IgD-negative memory B cell (primary cell): ENCODE results near the gene EVL. TPM values are rescaled to one million over a fixed set of nuclear protein-coding genes. Genes with fewer than 3 reads are reported as not detected.

Experiments used
- H3K27ac Mint-ChIP-seq, 3 donors: one replicate each; pipeline ENCODE4 v1.8.0; 2020 to 2022; ENCODE audit warnings: mild to moderate bottlenecking in 3 of 3, mixed read lengths in 3 of 3, moderate library complexity in 1 of 3
- H3K27me3 Mint-ChIP-seq: one replicate; pipeline ENCODE4 v1.8.0; 2021; ENCODE audit warnings: mixed read lengths
- H3K36me3 Mint-ChIP-seq: one replicate; pipeline ENCODE4 v1.8.0; 2020; ENCODE audit warnings: mild to moderate bottlenecking, mixed read lengths
- H3K4me1 Mint-ChIP-seq, 3 donors: one replicate each; pipeline ENCODE4 v1.8.0; 2020 to 2022; ENCODE audit warnings: mixed read lengths in 3 of 3, mild to moderate bottlenecking in 1 of 3
- H3K4me3 Mint-ChIP-seq, 4 donors: one replicate each; pipeline ENCODE4 v1.8.0; 2020 to 2022; ENCODE audit warnings: mild to moderate bottlenecking in 4 of 4, mixed read lengths in 4 of 4, moderate library complexity in 3 of 4
- H3K9me3 Mint-ChIP-seq, 3 donors: one replicate each; pipeline ENCODE4 v1.8.0; 2020 to 2021; ENCODE audit warnings: mixed read lengths in 3 of 3, mild to moderate bottlenecking in 1 of 3
- polyA plus RNA-seq: library from polyadenylated mRNA; unstranded; fragments of 300-500 nt; fragmentation: Illumina TruSeq; gene quantifications from one replicate; pipeline ENCODE4 v1.2.3, GENCODE V29; 2021

EVL gene
- polyA plus RNA-seq, 1 donor from 2014 or later, result 73.3 TPM

GRCh38 chr14:100100032-100100703, 34.9 kb downstream of the EVL start:
- H3K27ac Mint-ChIP-seq, result peak overlapping the region; percentile 16 to 82 (median 39)
- no peaks in the 10 kb centered on the region for H3K9me3 Mint-ChIP-seq
- H3K4me3 Mint-ChIP-seq, result no peak overlapping the region
- H3K36me3 Mint-ChIP-seq, result no peaks in the 10 kb centered on the region
- peaks cover 23 to 38% (median 36%) of the 10 kb centered on the region in 3 donors for H3K4me1 Mint-ChIP-seq
- no peaks in the 10 kb centered on the region for H3K27me3 Mint-ChIP-seq

GRCh38 chr14:100102156-100102785, 37.0 kb downstream of the EVL start:
- Mint-ChIP-seq H3K36me3 (peaks cover 3% of the 10 kb centered on the region), H3K27ac (peak overlapping the region in 1 of 3 donors; percentile 88), H3K9me3 (no peaks in the 10 kb centered on the region), H3K27me3 (no peaks in the 10 kb centered on the region), H3K4me1 (peaks cover 20 to 49% (median 36%) of the 10 kb centered on the region in 3 donors), H3K4me3 (no peak overlapping the region)

GRCh38 chr14:100103250-100104005, 38.2 kb downstream of the EVL start:
- Mint-ChIP-seq H3K4me3 (peak overlapping the region in 2 of 4 donors; percentile 86 to 90), H3K4me1 (peaks cover 28 to 57% (median 43%) of the 10 kb centered on the region in 3 donors), H3K9me3 (no peaks in the 10 kb centered on the region), H3K36me3 (peaks cover 5% of the 10 kb centered on the region), H3K27ac (peak overlapping the region; percentile 13 to 87 (median 87)), H3K27me3 (no peaks in the 10 kb centered on the region)

- Mint-ChIP-seq H3K9me3 (no peaks in the 10 kb centered on the region), H3K27me3 (no peaks in the 10 kb centered on the region), H3K27ac (peak overlapping the region; percentile 13 to 87 (median 87)), H3K36me3 (peaks cover 5% of the 10 kb centered on the region), H3K4me1 (peaks cover 31 to 61% (median 45%) of the 10 kb centered on the region in 3 donors), H3K4me3 (peak overlapping the region in 2 of 4 donors; percentile 86 to 90)
Measured at GRCh38 chr14:100104006-100104352, 38.8 kb downstream of the EVL start.

- H3K4me3 Mint-ChIP-seq, result peak overlapping the region in 1 of 4 donors; percentile 90
- H3K36me3 Mint-ChIP-seq, result peaks cover 5% of the 10 kb centered on the region
- peaks cover 31 to 62% (median 45%) of the 10 kb centered on the region in 3 donors for H3K4me1 Mint-ChIP-seq
- no peaks in the 10 kb centered on the region for H3K9me3 Mint-ChIP-seq
- H3K27ac Mint-ChIP-seq, result peak overlapping the region; percentile 13 to 87 (median 87)
- H3K27me3 Mint-ChIP-seq, result no peaks in the 10 kb centered on the region
Measured at GRCh38 chr14:100104523-100105300, 39.5 kb downstream of the EVL start.

- Mint-ChIP-seq H3K9me3 (no peaks in the 10 kb centered on the region), H3K27me3 (no peaks in the 10 kb centered on the region), H3K4me3 (no peak overlapping the region), H3K36me3 (peaks cover 5% of the 10 kb centered on the region), H3K27ac (peak overlapping the region in 1 of 3 donors; percentile 69), H3K4me1 (peaks cover 31 to 57% (median 41%) of the 10 kb centered on the region in 3 donors)
Measured at GRCh38 chr14:100105357-100106169, 40.3 kb downstream of the EVL start.

GRCh38 chr14:100106250-100107112, 41.3 kb downstream of the EVL start:
- Mint-ChIP-seq H3K9me3 (no peaks in the 10 kb centered on the region), H3K27ac (peak overlapping the region in 2 of 3 donors; percentile 63 to 69), H3K36me3 (peaks cover 5% of the 10 kb centered on the region), H3K27me3 (no peaks in the 10 kb centered on the region), H3K4me3 (no peak overlapping the region), H3K4me1 (peaks cover 31 to 55% (median 41%) of the 10 kb centered on the region in 3 donors)

GRCh38 chr14:100107236-100107635, 42.0 kb downstream of the EVL start:
- Mint-ChIP-seq H3K27ac (peak overlapping the region; percentile 33 to 69 (median 63)), H3K4me3 (peak overlapping the region in 1 of 4 donors; percentile 47), H3K4me1 (peaks cover 26 to 53% (median 39%) of the 10 kb centered on the region in 3 donors), H3K9me3 (no peaks in the 10 kb centered on the region), H3K27me3 (no peaks in the 10 kb centered on the region), H3K36me3 (peaks cover 5% of the 10 kb centered on the region)

GRCh38 chr14:100108042-100108825, 43.0 kb downstream of the EVL start:
- no peaks in the 10 kb centered on the region for H3K27me3 Mint-ChIP-seq
- peaks cover 5% of the 10 kb centered on the region for H3K36me3 Mint-ChIP-seq
- H3K4me3 Mint-ChIP-seq, result peak overlapping the region in 2 of 4 donors; percentile 63 to 72
- H3K27ac Mint-ChIP-seq, result peak overlapping the region; percentile 33 to 89 (median 83)
- H3K4me1 Mint-ChIP-seq, result peaks cover 29 to 51% (median 39%) of the 10 kb centered on the region in 3 donors
- no peaks in the 10 kb centered on the region for H3K9me3 Mint-ChIP-seq

GRCh38 chr14:100108840-100109593, 43.8 kb downstream of the EVL start:
- H3K27ac Mint-ChIP-seq, result peak overlapping the region; percentile 23 to 83 (median 33)
- peaks cover 5% of the 10 kb centered on the region for H3K36me3 Mint-ChIP-seq
- H3K9me3 Mint-ChIP-seq, result no peaks in the 10 kb centered on the region
- H3K27me3 Mint-ChIP-seq, result no peaks in the 10 kb centered on the region
- peak overlapping the region in 1 of 4 donors; percentile 63 for H3K4me3 Mint-ChIP-seq
- peaks cover 21 to 45% (median 31%) of the 10 kb centered on the region in 3 donors for H3K4me1 Mint-ChIP-seq

- H3K4me1 Mint-ChIP-seq, result peaks cover 17 to 41% (median 26%) of the 10 kb centered on the region in 3 donors
- no peaks in the 10 kb centered on the region for H3K9me3 Mint-ChIP-seq
- H3K4me3 Mint-ChIP-seq, result no peak overlapping the region
- H3K27me3 Mint-ChIP-seq, result no peaks in the 10 kb centered on the region
- H3K36me3 Mint-ChIP-seq, result peaks cover 5% of the 10 kb centered on the region
- peak overlapping the region in 1 of 3 donors; percentile 23 for H3K27ac Mint-ChIP-seq
Measured at GRCh38 chr14:100109594-100109955, 44.4 kb downstream of the EVL start.

GRCh38 chr14:100110816-100111215, 45.6 kb downstream of the EVL start:
- H3K4me1 Mint-ChIP-seq, result peaks cover 17 to 36% (median 26%) of the 10 kb centered on the region in 3 donors
- no peak overlapping the region for H3K27ac Mint-ChIP-seq
- no peak overlapping the region for H3K4me3 Mint-ChIP-seq
- H3K9me3 Mint-ChIP-seq, result no peaks in the 10 kb centered on the region
- no peaks in the 10 kb centered on the region for H3K27me3 Mint-ChIP-seq
- H3K36me3 Mint-ChIP-seq, result peaks cover 5% of the 10 kb centered on the region
